Glutamatergic neuron (in vitro differentiated cells): ENCODE results near the gene MED10. TPM values are rescaled to one million over a fixed set of nuclear protein-coding genes. Genes with fewer than 3 reads are reported as not detected.
"Not testable (repeated sequence)": the region's sequence is repeated elsewhere in the genome, so short reads cannot be mapped to it uniquely, and the experiment has no call there.

ENCODE experiments used
- DNase-seq: peaks from one replicate; pipeline ENCODE4 v3.0.0; 2022
- H3K27ac Mint-ChIP-seq: one replicate; pipeline ENCODE4 v1.8.0; 2020; ENCODE audit warnings: mild to moderate bottlenecking, mixed read lengths, inconsistent platforms; ENCODE audit not compliant: unreplicated experiment
- H3K27me3 Mint-ChIP-seq: one replicate; pipeline ENCODE4 v1.8.0; 2020; ENCODE audit warnings: mild to moderate bottlenecking, moderate library complexity, mixed read lengths, inconsistent platforms; ENCODE audit not compliant: unreplicated experiment
- H3K36me3 Mint-ChIP-seq: one replicate; pipeline ENCODE4 v1.8.0; 2020; ENCODE audit warnings: mild to moderate bottlenecking, mixed read lengths, inconsistent platforms; ENCODE audit not compliant: unreplicated experiment
- H3K4me1 Mint-ChIP-seq: one replicate; pipeline ENCODE4 v1.8.0; 2020; ENCODE audit warnings: mild to moderate bottlenecking, low read depth, mixed read lengths, inconsistent platforms; ENCODE audit not compliant: unreplicated experiment
- H3K4me3 Mint-ChIP-seq: one replicate; pipeline ENCODE4 v1.8.0; 2020; ENCODE audit warnings: mild to moderate bottlenecking, mixed read lengths, inconsistent platforms; ENCODE audit not compliant: unreplicated experiment
- H3K9me3 Mint-ChIP-seq: one replicate; pipeline ENCODE4 v1.8.0; 2020; ENCODE audit warnings: mild to moderate bottlenecking, moderate library complexity, mixed read lengths, inconsistent platforms; ENCODE audit not compliant: unreplicated experiment
- total RNA-seq: library from RNA; stranded (reverse); fragmentation: NEBNext Ultra II Directional; extraction: Animal tissue kit (Norgen Biotek cat#: 25700); gene quantifications from one replicate; pipeline ENCODE4 v1.2.1, GENCODE V29; 2021; ENCODE audit not compliant: unreplicated experiment
- TF ChIP-seq, protein P1 (sequence below): fragments of 200-600 bp; sonication (generic); IDR thresholded peaks from one replicate; pipeline ENCODE4 v1.5.0; 2021; ENCODE audit not compliant: partially characterized antibody, unreplicated experiment

MED10 gene
- total RNA-seq, 1 donor from 2014 or later, result 28.4 TPM

DNA sequence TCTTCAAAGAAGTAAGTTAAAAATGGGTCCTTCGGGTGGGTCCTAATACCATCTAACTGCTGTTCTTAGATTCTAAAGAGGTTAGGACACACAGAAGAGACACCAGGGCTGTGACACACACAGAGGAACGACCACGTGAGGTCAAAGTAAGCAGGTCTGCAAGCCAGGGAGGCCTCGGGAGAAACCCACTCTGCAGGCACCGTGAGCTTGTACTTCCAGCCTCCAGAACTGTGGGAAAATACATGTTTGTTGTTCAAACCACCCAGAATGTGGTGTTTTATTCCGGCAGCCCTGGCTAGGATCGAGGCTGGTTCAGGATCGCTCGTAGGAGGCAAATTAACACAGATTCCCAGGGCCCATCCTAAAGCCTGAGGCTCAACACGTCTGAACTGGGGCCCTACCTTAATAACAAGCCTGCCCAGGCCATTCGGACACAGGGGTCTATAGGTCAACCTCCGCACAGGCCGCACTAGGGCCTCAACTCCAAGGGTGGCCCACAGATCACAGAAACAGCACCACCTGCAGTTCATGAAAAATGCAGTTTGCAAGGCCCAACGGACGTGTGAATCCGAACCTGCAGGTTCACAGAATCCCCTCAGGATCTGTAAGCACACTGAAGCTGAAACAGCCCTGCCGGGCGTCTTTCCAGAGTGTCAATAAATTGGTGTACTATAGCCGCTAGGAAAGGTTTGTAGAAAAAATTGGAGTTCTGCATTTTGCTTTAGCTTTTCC, 7.1 kb downstream of the MED10 start:
- no peak for DNase-seq
- H3K36me3 Mint-ChIP-seq, result peaks cover 11% of the 10 kb centered on the region
- TF ChIP-seq, protein P1, sequence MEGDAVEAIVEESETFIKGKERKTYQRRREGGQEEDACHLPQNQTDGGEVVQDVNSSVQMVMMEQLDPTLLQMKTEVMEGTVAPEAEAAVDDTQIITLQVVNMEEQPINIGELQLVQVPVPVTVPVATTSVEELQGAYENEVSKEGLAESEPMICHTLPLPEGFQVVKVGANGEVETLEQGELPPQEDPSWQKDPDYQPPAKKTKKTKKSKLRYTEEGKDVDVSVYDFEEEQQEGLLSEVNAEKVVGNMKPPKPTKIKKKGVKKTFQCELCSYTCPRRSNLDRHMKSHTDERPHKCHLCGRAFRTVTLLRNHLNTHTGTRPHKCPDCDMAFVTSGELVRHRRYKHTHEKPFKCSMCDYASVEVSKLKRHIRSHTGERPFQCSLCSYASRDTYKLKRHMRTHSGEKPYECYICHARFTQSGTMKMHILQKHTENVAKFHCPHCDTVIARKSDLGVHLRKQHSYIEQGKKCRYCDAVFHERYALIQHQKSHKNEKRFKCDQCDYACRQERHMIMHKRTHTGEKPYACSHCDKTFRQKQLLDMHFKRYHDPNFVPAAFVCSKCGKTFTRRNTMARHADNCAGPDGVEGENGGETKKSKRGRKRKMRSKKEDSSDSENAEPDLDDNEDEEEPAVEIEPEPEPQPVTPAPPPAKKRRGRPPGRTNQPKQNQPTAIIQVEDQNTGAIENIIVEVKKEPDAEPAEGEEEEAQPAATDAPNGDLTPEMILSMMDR, result no peak
- H3K27ac Mint-ChIP-seq, result no peak overlapping the region
- peaks cover 2% of the 10 kb centered on the region for H3K9me3 Mint-ChIP-seq
- peaks cover 6% of the 10 kb centered on the region for H3K27me3 Mint-ChIP-seq
- peaks cover 1% of the 10 kb centered on the region for H3K4me1 Mint-ChIP-seq
- H3K4me3 Mint-ChIP-seq, result no peak overlapping the region

- Mint-ChIP-seq H3K27ac (no peak overlapping the region), H3K9me3 (peaks cover 3% of the 10 kb centered on the region), H3K4me1 (peaks cover 1% of the 10 kb centered on the region), H3K36me3 (peaks cover 11% of the 10 kb centered on the region), H3K27me3 (peaks cover 6% of the 10 kb centered on the region), H3K4me3 (no peak overlapping the region)
- TF ChIP-seq, protein P1, result no peak
- DNase-seq, result no peak
These were observed 7.8 kb downstream of the MED10 start for GRCh38 chr5:6370580-6370979.

DNA sequence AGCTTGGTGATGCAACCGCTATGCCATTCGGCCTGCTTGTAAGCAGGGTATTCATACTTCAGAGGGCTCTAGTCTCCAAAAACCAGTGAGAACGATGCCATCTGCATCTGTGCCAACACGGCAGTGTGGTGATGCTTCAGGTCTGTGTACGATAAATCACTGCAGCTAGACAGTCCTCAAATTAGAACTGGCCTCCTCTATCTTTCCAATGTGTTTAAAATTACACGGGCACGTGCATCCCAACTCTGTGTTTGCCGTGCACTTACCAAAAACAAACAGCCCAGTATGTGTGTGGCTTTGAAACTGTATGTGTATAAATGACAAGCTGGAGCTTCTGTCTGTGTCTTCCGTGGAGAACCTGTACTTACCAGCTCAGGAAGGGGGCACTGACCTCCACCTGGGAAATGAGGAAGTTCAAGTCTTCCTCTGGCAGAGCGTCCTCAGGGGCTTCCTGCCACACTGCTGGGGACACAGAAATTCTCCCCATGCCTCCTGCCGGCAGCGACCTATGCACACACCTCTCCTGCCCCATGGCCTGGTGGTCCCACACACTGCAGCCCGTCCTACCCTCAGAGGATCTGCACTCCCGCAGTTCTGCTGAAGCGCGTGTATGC, 12.3 kb downstream of the MED10 start:
- no peaks in the 10 kb centered on the region for H3K36me3 Mint-ChIP-seq
- H3K27me3 Mint-ChIP-seq, result peaks cover 7% of the 10 kb centered on the region
- peaks cover 3% of the 10 kb centered on the region for H3K9me3 Mint-ChIP-seq
- DNase-seq, result no peak
- H3K4me1 Mint-ChIP-seq, result peaks cover 8% of the 10 kb centered on the region
- no peak overlapping the region for H3K27ac Mint-ChIP-seq
- H3K4me3 Mint-ChIP-seq, result no peak overlapping the region
- TF ChIP-seq, protein P1, result no peak

- no peak overlapping the region for H3K27ac Mint-ChIP-seq
- H3K4me3 Mint-ChIP-seq, result no peak overlapping the region
- peaks cover 3% of the 10 kb centered on the region for H3K9me3 Mint-ChIP-seq
- DNase-seq, result no peak
- H3K36me3 Mint-ChIP-seq, result no peaks in the 10 kb centered on the region
- peaks cover 8% of the 10 kb centered on the region for H3K4me1 Mint-ChIP-seq
- TF ChIP-seq, protein P1, result no peak
- H3K27me3 Mint-ChIP-seq, result peaks cover 7% of the 10 kb centered on the region
These were observed 13.0 kb downstream of the MED10 start for GRCh38 chr5:6365142-6365976.

GRCh38 chr5:6363454-6364011, 14.8 kb downstream of the MED10 start:
- not testable (repeated sequence) for H3K27ac Mint-ChIP-seq, H3K27me3 Mint-ChIP-seq, H3K9me3 Mint-ChIP-seq, H3K36me3 Mint-ChIP-seq, H3K4me3 Mint-ChIP-seq, DNase-seq
- H3K4me1 Mint-ChIP-seq, result peaks cover 15% of the 10 kb centered on the region
